SKM-1 (cell line): ENCODE measurements around the gene NDUFB4.
"Not testable (repeated sequence)": the region's sequence is repeated elsewhere in the genome, so short reads cannot be mapped to it uniquely, and the experiment has no call there.

Experiments
- DNase-seq: peaks from one replicate; lab custom pipeline; 2025; ENCODE audit not compliant: unreplicated experiment; lab: John Stamatoyannopoulos, UW

The NDUFB4 gene

DNA sequence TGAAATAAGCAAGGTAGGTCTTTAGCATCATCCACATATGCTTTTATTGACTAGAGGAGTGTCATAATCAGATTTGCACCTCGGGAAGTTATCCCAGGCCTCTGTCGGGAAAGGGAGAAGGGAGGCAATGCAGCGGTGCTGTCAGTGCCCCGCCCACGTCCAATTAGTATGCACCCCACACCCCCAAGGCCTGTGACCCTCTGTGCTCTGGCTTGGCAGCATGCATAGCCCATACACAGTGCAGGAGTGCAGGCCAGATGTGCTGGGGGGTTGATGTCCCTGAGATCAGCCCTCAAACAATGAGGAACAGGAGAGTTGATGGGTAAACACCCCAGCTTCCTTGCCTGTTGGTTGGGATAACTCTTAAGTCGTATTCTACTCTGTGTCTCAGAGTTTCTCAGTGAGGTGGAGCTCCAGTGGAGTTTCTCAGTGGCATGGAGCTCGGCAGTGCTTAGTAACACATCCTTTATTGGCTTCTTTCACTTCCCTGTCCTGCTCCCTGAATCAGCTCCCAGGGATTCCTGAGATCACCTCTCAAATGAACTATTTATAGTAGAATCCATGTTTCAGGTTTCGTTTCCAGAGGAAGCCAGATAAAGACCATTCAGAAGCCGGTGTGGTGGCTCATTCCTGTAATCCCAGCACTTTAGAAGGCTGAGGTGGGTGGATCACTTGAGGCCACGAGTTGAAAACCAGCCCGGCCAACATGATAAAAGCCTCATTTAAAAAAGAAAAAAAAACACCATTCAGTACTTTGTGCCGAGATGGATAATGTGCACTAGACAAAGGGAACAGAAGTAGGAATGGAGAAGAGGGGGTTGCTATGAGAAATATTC lies 26.7 kb upstream of the NDUFB4 start:
- no peak for DNase-seq

DNA sequence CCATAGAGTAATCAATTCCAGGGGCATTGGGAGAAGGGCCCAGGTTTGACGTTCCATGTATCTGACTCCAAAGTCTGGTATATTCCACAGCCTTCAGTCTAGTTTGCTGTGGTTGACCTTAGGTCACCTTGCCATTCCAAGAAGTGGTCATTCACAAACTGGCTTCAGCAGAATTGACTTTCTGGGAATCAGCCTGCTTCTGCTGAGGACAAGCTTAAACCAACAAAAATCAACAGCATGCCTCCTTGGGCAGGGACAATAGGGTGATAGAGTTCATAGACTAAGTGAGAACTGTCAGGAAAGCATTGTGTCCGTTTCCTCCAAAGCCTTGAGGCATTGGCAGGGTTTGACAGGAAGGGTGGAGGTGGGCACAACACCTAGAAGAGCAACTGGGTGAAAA lies 24.1 kb upstream of the NDUFB4 start:
- DNase-seq = no peak

DNA sequence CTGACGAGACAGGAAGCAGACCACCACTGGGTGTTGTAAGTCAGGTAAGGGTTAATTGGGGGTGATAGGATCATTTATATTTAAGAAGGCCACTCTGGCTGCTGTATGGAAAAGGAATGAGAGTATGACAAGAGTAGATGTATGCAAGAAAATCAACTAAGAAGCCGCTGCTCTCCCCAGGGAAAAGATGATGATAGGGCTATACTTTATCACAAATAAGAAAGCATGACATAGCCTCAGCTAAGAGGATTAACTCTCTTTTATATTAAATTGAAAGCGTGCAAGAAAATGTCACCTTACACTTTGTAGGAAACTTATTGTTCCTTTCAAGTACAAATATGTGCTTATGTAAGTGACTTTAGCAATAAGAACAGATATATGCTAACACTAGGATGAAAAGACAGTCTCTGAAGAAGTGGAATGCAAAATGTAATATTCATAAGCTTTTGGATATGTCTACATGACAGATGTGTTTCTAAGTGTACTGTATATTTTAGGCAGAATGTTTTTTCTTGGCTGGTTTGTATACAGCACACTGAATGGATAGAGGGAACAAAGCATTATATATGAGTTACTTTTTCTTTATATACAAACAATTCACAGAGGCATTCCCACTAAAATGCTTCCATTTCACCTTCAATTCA lies 8.7 kb upstream of the NDUFB4 start:
- no peak for DNase-seq

DNA sequence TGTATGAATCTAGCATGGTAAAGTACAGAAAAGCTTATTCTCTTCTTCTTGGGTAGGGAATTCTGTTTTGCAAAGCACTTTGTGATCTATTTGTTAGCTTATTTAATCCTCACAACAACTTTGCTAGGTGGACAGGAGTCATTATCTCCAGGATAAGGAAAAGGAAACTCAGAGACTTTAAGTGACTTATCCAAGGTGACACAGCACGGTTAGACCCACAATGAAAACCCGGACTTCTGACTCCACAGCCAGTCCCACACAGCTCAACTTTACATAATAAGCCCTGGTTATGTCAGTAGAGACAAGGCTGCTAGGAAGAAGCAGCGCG lies 384 bp upstream of the NDUFB4 start:
- no peak for DNase-seq

DNA sequence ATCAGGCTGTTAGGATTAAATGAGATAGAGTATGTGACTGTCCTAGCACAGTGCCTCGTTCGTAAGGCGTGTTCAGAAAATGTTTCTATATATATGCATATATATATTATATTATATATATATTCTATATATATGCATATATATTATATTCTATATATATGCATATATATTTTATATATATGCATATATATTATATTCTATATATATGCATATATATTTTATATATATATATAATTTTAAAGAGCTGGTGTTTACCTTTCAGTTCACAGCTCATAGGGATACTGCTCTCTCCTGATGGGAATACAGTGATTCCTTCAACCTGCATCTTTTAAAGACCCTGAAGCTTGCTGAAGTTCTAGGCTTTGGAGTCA lies 702 bp downstream of the NDUFB4 start:
- DNase-seq = no peak

DNA sequence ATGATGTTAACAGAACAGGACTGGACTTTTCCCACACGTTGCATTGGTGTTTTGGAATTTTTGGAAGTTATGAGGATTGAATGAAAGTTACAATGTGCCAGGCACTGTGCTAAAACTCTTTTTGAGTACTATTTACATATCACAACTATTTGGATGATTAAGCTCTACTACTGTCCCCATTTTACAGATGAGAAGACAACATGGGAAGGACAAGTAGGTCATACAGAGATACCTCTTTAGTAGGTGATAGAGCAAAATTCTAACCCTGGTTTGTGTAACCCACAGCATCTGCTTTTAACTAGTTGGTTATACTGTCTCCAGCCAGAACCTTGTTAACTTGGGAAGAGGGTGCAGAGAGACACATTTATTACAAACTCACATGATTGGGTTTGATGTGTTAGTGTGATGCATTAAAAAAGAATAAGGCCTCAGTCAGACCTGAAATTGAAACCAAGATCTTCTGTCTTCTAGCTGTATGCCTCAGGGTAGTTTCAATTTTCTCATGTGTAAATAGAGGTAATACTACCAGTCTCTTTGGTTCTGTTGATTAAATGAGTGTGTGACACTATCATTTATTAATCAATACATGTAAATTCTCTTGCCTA lies 1.4 kb downstream of the NDUFB4 start:
- DNase-seq = no peak

DNA sequence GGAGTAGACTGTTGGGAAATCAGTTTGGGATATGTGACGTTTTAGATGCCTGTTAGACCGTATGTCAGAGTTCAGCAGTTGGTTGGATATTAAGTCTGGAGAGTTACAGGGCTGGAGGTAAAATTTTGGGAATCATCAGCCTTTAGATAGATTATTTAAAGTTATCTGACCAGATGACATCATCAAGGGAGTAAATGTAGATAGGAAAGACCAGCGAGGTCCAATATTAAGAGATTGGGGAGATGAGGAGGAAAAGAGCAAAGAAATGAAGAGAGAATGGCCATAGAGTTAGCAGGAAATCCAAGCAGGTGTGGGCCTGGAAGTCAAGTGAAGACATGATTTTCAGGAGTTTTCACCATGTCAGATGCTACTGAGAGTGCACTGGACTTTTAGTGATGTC lies 3.1 kb downstream of the NDUFB4 start:
- no peak for DNase-seq

DNA sequence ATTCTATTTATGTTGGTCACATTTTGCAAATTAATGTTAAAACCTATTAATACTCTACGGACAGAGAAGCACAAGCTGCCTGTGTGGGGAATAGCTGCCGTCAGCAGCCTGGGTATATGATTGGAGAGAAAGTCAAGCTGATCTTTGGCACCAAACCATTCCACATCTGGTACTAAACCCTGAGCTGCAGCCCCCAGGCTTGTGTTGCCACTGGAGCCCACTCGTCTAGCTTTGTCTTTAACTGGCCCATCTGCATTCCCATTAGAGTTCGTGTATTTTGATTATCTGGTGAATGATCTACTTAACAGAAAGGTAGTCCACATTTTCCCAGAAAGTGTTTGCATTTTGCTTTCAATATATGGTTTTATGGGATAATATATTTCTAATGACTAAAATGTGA lies 5.4 kb downstream of the NDUFB4 start:
- DNase-seq = no peak

DNA sequence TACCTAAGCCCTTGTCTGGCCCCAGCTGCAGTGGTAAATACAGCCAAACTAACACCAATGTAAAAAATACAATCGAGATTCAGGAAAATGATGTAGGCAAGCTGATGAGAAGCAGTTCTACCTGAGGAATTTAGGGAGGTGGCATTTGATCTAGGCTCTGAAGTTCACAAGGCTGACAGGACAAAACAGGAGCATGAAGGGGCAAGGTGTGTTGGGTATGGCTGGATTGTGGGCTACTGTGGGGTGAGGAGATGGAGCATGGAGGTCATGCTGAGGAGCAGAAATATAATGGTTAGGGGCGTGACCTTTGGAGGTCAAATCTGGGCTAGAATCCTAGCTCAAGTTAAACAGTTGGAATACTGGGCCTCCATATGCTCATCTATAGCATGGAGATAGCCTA lies 6.5 kb downstream of the NDUFB4 start:
- no peak for DNase-seq

DNA sequence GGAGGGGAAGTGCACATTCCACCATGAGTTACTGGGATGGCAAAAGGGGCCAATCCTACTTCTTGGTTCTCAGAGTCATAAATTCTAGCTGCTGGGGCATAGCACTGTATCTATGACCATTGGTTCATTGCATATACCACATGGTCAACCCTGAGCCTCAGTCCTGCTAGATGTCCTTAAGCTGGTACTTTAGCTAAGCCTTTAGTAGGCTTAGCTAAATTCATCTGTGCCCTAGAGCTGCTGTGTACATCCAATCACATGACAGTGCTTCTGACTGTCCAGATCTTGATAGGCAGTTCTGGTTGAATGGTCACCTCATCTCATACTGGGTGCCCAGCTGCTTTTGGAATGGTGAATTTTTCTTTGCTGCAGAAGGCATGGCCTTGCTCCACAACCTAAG lies 8.2 kb downstream of the NDUFB4 start:
- DNase-seq = no peak

DNA sequence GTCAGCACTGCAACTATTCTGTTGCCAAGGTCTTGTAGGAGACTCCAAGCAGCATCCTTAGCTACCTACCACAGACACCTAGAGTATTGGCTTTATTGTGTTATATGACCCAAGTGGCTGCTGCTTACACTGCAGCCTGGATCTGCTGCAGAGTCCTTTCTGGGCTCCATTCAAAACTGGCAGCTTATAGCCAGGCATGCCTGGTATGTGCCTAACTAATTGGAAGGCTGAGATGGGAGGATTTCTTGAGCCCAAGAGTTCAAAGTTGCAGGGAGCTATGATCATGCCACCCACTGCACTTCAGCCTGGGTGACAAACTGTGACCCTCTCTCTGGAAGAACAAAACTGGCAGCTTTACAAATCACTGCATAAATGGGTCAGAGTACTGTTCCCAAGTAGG lies 8.6 kb downstream of the NDUFB4 start:
- DNase-seq = no peak

DNA sequence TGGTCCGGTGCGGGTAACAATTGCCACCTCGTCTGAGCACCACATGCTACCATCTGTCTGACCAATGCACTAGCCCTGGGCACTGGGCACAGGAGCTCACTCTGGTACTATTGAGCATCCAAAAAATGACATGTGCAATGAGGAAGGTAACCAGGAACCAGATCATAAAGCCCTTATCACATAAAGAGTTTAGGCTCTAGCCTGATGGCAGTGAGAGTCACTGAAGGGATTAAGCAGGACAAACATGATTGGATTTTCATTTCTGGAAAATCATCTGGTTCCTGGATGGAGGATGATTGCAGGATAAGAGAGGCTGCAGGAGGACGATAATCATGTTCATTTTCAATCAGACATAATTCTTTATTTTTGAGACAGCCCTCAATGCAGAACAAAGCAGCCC lies 12.4 kb downstream of the NDUFB4 start:
- DNase-seq = no peak

DNA sequence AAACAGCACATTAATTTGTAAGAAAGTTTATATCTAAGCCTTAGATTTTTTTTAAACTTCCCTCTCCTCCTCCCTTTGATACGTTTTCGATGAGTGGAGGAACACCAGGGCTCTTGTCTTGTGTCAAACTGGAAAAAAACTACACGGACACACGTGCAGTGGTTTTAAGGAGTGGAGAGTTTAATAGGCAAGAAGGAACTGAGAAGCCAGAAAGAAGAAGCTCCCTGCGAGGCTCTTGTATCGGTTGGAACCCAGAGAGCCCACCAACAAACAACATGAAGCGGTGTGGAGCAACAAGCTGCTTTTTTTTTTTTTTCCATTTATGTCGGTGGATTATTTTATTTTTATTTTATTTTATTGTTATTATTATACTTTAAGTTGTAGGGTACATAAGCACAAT lies 18.6 kb downstream of the NDUFB4 start:
- DNase-seq = no peak

DNA sequence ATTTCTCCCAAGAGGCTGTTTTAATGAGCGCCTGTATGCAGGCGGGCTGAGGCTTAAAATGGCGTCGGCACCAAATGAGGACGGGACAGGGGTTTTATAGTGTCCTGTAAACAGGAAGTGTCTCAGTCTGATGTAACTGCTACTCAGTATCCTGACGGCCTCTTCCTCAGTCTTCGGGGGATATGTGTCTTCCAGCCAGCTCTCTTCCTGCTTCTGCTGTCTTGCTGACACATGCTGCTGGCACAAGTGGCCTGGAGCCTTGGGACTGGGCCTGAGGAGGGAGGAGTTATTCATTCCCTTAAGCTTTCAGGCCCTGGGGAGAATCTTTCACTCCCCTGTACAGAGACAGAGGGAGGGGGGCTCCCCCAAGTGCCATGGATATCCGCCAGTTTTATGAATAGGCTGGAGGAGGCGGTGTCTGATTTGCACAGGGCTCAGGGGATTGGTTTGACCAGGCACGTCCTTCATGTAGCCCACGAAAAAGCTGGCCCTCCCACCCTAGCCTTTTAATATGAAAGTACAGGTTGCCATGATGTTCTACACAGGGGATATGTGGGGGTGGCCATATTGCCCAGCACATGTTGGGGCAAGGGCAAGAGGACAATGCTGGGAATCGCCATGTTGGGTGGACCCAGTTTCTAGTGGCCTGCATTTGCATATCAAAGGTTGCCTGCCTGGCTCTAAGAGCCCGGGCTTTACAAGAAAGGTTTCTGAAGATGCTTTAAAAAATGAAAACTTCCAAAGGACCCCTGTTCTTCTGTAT lies 19.9 kb downstream of the NDUFB4 start:
- DNase-seq = no peak

DNA sequence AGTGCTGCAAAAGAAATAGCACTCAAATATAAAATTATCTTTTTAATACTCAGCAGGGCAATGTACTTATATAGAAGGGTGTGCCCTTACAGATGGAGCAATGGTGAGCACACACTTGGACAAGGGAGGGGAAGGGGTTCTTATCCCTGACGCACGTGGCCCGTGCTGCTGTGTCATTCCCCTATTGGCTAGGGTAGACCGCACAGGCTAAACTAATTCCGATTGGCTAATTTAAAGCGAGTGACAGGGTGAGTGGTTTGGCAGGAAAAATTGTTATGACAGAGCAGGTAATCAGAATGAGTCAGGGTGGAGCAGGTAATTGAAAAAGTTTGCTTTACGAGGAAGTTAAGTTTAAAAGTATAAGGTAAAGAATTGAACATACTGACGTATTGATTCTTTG lies 20.6 kb downstream of the NDUFB4 start:
- DNase-seq = not testable (repeated sequence)

DNA sequence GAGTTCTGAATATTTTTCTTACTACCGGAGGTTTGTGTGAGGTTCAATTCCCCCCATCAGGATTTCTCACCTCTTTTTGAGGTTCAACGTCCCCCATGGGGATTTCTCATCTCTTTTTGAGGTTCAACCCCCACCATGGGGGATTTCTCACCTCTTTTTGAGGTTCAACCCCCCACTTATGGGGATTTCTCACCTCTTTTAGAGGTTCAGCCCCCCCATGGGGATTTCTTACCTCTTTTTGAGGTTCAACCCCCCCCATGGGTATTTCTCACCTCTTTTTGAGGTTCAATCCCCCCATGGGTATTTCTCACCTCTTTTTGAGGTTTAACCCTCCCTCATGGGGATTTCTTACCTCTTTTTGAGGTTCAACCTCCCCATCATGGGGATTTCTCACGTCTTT lies 26.3 kb downstream of the NDUFB4 start:
- no peak for DNase-seq

DNA sequence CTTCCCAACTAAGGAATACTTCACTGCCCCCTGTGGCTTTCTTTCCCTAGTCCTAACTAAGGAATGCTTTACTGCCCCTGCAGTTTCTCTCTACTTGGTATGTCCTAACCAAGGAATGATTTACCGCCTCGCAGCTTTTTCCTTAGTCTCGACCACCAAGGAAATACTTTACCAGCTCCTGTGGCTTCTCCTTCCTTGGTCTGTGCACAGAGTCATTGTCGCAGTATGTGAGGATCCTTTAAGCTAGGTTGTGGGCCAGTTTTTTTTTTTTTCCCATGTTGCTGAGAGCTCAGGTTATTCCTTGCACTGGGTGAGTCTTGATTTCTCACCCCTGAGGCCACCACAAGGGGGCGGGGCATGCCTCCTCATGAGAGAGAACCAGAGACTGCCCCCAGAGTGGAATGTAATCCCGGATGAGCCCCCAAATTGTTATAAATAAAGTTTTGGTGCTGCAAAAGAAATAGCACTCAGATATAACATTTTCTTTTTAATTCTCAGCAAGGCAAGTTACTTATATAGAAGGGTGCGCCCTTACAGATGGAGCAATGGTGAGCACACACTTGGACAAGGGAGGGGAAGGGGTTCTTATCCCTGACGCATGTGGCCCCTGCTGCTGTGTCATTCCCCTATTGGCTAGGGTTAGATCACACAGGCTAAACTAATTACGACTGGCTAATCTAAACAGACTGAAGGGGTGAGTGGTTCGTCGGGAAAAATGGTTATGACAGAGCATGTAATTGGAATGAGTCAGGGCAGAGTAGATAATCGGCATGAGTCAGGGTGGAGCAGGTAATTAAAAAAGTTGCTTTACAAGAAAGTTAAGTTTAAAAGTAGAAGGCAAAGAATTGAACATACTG lies 27.0 kb downstream of the NDUFB4 start:
- no peak for DNase-seq

DNA sequence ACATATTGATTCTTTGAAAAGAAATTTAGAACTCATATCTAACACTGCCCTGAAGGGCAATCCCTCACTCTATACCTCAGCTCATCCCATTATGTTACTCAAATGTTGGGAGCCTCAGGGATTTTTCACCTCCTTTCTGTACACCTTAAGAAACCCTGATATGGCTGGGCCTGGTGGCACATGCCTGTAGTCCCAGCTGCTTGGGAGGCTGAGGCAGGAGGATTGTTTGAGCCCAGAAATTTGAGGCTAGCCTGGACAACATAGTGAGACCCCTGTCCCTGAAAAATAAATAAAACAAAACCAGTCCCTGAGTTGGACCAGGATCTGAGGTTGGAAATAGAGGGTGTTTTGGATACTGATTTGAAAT lies 27.6 kb downstream of the NDUFB4 start:
- DNase-seq = no peak

DNA sequence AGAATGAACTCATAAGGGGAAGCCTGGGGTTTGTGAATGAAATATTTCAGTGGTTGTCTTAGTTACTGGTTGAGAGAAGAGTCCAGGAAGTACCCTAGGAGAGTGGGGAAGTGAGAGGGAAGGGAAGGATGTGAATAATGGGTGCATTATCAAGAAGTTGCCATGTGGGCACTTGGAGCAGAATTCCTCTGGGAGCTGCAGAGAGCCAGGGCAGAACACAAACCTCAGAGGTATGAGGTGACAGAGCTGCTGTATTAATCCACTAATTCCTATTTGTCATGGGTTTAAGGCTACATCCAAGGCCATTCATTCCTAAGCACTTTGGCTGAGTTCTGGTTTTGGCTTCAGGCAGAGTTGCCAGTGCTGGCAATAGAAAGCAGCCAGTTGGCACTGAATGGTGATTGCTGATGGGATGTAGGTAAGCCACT lies 29.0 kb downstream of the NDUFB4 start:
- DNase-seq = no peak

DNA sequence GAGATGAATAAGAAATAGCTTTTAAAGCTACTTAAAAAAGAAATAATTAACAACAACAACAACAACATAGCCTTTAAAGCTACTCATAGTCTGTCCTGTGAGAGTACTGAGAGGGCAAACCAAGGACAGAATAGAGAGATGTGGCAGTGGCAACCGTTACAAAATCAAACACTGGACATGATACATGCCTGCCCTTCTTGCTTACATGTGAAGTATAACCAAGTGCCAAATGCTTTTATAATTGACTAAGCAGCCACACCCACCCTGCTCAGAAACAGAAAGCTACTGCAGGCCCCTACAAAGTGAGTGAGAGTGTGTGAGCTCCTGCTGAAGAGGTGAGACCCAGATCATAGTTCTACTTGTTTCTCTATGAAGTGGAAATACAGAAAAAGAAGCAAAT lies 38.4 kb downstream of the NDUFB4 start:
- no peak for DNase-seq

DNA sequence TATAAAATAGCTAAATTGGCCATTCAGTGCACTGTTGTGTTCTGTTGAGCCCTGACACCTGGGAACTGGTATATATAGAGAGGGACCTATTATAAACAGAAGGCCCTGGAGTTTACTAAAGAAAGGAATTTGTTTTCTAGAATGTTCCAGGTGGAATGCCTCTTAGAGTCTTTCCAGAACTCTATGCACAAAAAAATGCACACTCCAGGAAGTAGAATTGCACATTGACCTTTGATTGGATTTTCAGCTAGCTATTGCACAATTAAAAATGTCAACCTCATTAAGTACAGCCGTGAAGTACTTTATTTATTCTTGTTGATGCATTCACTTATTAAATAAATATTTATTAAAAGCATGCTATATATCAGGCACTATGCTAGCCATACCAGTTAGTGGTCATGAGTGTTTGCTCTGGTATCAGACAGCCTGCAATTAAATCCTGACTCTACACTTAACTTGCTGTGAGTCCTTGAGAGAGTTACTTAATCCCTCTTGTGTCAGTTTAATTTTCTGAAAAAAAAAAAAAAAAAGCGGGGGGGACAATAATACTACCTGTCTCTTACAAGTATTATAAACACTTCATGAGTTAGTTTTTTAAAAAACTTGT lies 40.8 kb downstream of the NDUFB4 start:
- no peak for DNase-seq
